Adrenal gland (tissue), 5 donors: ENCODE results near the gene PARD6B.

Experiments
- CTCF ChIP-seq, 6 experiments: fragments of 450-650 bp in 4 of 6; fragments of 200-600 bp in 2 of 6; sonication (generic) in 1 of 6; IDR thresholded peaks; 1 replicate in 5 of 6; 2 replicates in 1 of 6; pipeline versions ENCODE4 v1.5.1 to v1.8.0; 2016 to 2021; ENCODE audit warnings: antibody characterized with exemption in 6 of 6, mild to moderate bottlenecking in 2 of 6, moderate library complexity in 1 of 6
- POLR2A ChIP-seq, 2 donors: fragments of 450-650 bp; IDR thresholded peaks; one replicate each; pipeline ENCODE4 v1.6.1; 2017; ENCODE audit warnings: antibody characterized with exemption in 2 of 2, mild to moderate bottlenecking in 2 of 2, moderate library complexity in 1 of 2
- donor health status: DM: no; HTN: no; CAD: no.

GRCh38 chr20:50772420-50773185 is 41.2 kb downstream of the PARD6B start:
- TF ChIP-seq POLR2A (IDR thresholded peaks at IDR 0.05) (no peak), CTCF (IDR thresholded peaks at IDR 0.05) (no peak)
